WERI-Rb-1 (cell line): ENCODE measurements around the gene CP.

Experiments used
- DNase-seq: peaks from one replicate; pipeline ENCODE4 v3.0.0-alpha.2; 2020
- H3K27ac ChIP-seq: fragments of 250-450 bp; sonication (Bioruptor Pico); 2 replicates; pipeline ENCODE4 v1.5.1; 2020; ENCODE audit warnings: mild to moderate bottlenecking, moderate library complexity
- H3K27me3 ChIP-seq: fragments of 250-450 bp; sonication (Bioruptor Pico); 2 replicates; pipeline ENCODE4 v1.5.1; 2021; ENCODE audit warnings: mild to moderate bottlenecking, low read depth, moderate library complexity; ENCODE audit not compliant: insufficient read depth, severe bottlenecking
- H3K36me3 ChIP-seq: fragments of 250-450 bp; sonication (Bioruptor Pico); 2 replicates; pipeline ENCODE4 v1.5.1; 2020; ENCODE audit warnings: mild to moderate bottlenecking, moderate library complexity
- H3K4me3 ChIP-seq: 2 replicates; pipeline ENCODE4 v1.5.1; 2011; ENCODE audit warnings: low read depth, mild to moderate bottlenecking, control low read depth, low read length
- H3K9me3 ChIP-seq: fragments of 250-450 bp; sonication (Bioruptor Pico); 2 replicates; pipeline ENCODE4 v1.5.1; 2021; ENCODE audit warnings: mild to moderate bottlenecking, moderate library complexity; ENCODE audit not compliant: severe bottlenecking
- CTCF ChIP-seq: IDR thresholded peaks from 2 replicates; pipeline ENCODE4 v1.5.1; 2011; ENCODE audit warnings: low read depth, mild to moderate bottlenecking, control low read depth, inconsistent platforms, low read length

The CP gene

GRCh38 chr3:149212386-149212785 is 9.2 kb downstream of the CP start:
- Histone ChIP-seq H3K36me3 (no peaks in the 10 kb centered on the region), H3K4me3 (no peak overlapping the region), H3K27ac (no peak overlapping the region), H3K9me3 (no peaks in the 10 kb centered on the region), H3K27me3 (no peaks in the 10 kb centered on the region)
- TF ChIP-seq CTCF, result no peak
- DNase-seq, result no peak

GRCh38 chr3:149209431-149209830 is 12.2 kb downstream of the CP start:
- DNase-seq, result no peak
- Histone ChIP-seq H3K27ac (no peak overlapping the region), H3K27me3 (no peaks in the 10 kb centered on the region), H3K9me3 (no peaks in the 10 kb centered on the region), H3K36me3 (no peaks in the 10 kb centered on the region), H3K4me3 (no peak overlapping the region)
- TF ChIP-seq CTCF, result no peak

GRCh38 chr3:149207475-149207874 is 14.2 kb downstream of the CP start:
- Histone ChIP-seq H3K4me3 (no peak overlapping the region), H3K36me3 (no peaks in the 10 kb centered on the region), H3K27me3 (no peaks in the 10 kb centered on the region), H3K27ac (no peak overlapping the region), H3K9me3 (no peaks in the 10 kb centered on the region)
- DNase-seq, result no peak
- TF ChIP-seq CTCF, result no peak

GRCh38 chr3:149204390-149204991 is 17.1 kb downstream of the CP start:
- DNase-seq, result no peak
- Histone ChIP-seq H3K36me3 (no peaks in the 10 kb centered on the region), H3K27ac (no peak overlapping the region), H3K4me3 (no peak overlapping the region), H3K9me3 (no peaks in the 10 kb centered on the region), H3K27me3 (no peaks in the 10 kb centered on the region)
- no peak for TF ChIP-seq CTCF

GRCh38 chr3:149203758-149204157 is 17.9 kb downstream of the CP start:
- Histone ChIP-seq H3K9me3 (no peaks in the 10 kb centered on the region), H3K4me3 (no peak overlapping the region), H3K27ac (no peak overlapping the region), H3K27me3 (no peaks in the 10 kb centered on the region), H3K36me3 (no peaks in the 10 kb centered on the region)
- TF ChIP-seq CTCF, result no peak
- DNase-seq, result no peak

- Histone ChIP-seq H3K36me3 (no peaks in the 10 kb centered on the region), H3K27me3 (no peaks in the 10 kb centered on the region), H3K4me3 (no peak overlapping the region), H3K9me3 (no peaks in the 10 kb centered on the region), H3K27ac (no peak overlapping the region)
- no peak for TF ChIP-seq CTCF
- no peak for DNase-seq
Measured at GRCh38 chr3:149199474-149199873, 22.2 kb downstream of the CP start.
